DMS79 treated with DMSO at 0.1 percent for 48 hours (cell line): ENCODE measurements around the gene PWWP2B.
A peak's percentile ranks its signal among the peaks of the same experiment; 100 is the strongest.

Experiments used
- DNase-seq: peaks from one replicate; lab custom pipeline; 2025; lab: John Stamatoyannopoulos, UW

PWWP2B gene

GRCh38 chr10:132419538-132420468 is 22.8 kb downstream of the PWWP2B start:
- DNase-seq = no peak

- DNase-seq = no peak
Measured at GRCh38 chr10:132420469-132420980, 23.5 kb downstream of the PWWP2B start.

- no peak for DNase-seq
Measured at GRCh38 chr10:132420981-132421846, 24.2 kb downstream of the PWWP2B start.

GRCh38 chr10:132421847-132422751 is 25.1 kb downstream of the PWWP2B start:
- peak; percentile 20 for DNase-seq

- DNase-seq = no peak
Measured at GRCh38 chr10:132422903-132423825, 26.2 kb downstream of the PWWP2B start.

GRCh38 chr10:132423966-132424861 is 27.2 kb downstream of the PWWP2B start:
- peak; percentile 64 for DNase-seq

GRCh38 chr10:132425029-132425756 is 28.2 kb downstream of the PWWP2B start:
- no peak for DNase-seq

GRCh38 chr10:132425757-132426155 is 28.8 kb downstream of the PWWP2B start:
- DNase-seq = no peak

- DNase-seq = no peak
Measured at GRCh38 chr10:132427006-132427771, 30.2 kb downstream of the PWWP2B start.

- DNase-seq = no peak
Measured at GRCh38 chr10:132427939-132428367, 31.0 kb downstream of the PWWP2B start.

- DNase-seq = no peak
Measured at GRCh38 chr10:132428486-132428995, 31.5 kb downstream of the PWWP2B start.

- peak; percentile 39 for DNase-seq
Measured at GRCh38 chr10:132429281-132430230, 32.6 kb downstream of the PWWP2B start.

- DNase-seq = no peak
Measured at GRCh38 chr10:132430231-132430743, 33.3 kb downstream of the PWWP2B start.

- DNase-seq = no peak
Measured at GRCh38 chr10:132430861-132431271, 33.9 kb downstream of the PWWP2B start.

GRCh38 chr10:132431537-132432175 is 34.7 kb downstream of the PWWP2B start:
- no peak for DNase-seq

- no peak for DNase-seq
Measured at GRCh38 chr10:132432176-132432540, 35.2 kb downstream of the PWWP2B start.
